HL-60 (cell line): ENCODE data around the gene SEC24B.

Source experiments
- DNase-seq, 2 experiments: peaks; one replicate each; pipeline ENCODE4 v3.0.0-alpha.2; 2010 to 2020; ENCODE audit warnings: low read depth in 1 of 2, low spot score in 1 of 2
- H3K27ac ChIP-seq: fragments of 250-450 bp; sonication (Bioruptor Pico); replicated peaks from 2 replicates; pipeline ENCODE4 v1.5.1; 2020; ENCODE audit warnings: mild to moderate bottlenecking, moderate library complexity
- H3K27me3 ChIP-seq: fragments of 250-450 bp; sonication (Bioruptor Pico); 2 replicates; pipeline ENCODE4 v1.5.1; 2021; ENCODE audit warnings: mild to moderate bottlenecking, moderate library complexity; ENCODE audit not compliant: insufficient read depth, poor library complexity, severe bottlenecking
- H3K4me3 ChIP-seq: replicated peaks from 2 replicates; pipeline ENCODE4 v1.5.1; 2011; ENCODE audit warnings: mild to moderate bottlenecking, control low read depth, low read length; ENCODE audit not compliant: insufficient read depth
- GABPA ChIP-seq: IDR thresholded peaks from 2 replicates; pipeline ENCODE4 v1.6.1; 2012; ENCODE audit warnings: low read depth
- POLR2AphosphoS5 ChIP-seq: IDR thresholded peaks from 2 replicates; pipeline ENCODE4 v1.6.1; 2012; ENCODE audit warnings: low read depth
- REST ChIP-seq: IDR thresholded peaks from 2 replicates; pipeline ENCODE4 v1.6.1; 2012; ENCODE audit warnings: low read depth; ENCODE audit not compliant: insufficient replicate concordance
- SPI1 ChIP-seq: IDR thresholded peaks from 2 replicates; pipeline ENCODE4 v1.6.1; 2012; ENCODE audit warnings: low read depth, mild to moderate bottlenecking, borderline replicate concordance
- long read RNA-seq: library from polyadenylated mRNA; unstranded; transcript quantifications from one replicate; pipeline ENCODE4 v2.0.0, GENCODE V29; 2020
- TF ChIP-seq, protein P1 (sequence below): IDR thresholded peaks from one replicate; pipeline ENCODE4 v1.5.1; 2011; ENCODE audit warnings: low read length, control low read depth, inconsistent platforms; ENCODE audit not compliant: insufficient read depth

SEC24B gene
- long read RNA-seq, full-length matches to known transcripts = 30 of 73 reads
- long read RNA-seq, partial matches to known transcripts = 19 of 73 reads
- long read RNA-seq, other reads (novel, unspliced or antisense) = 24 of 73 reads

- TF ChIP-seq GABPA = no peak
- peak; percentile 30 for TF ChIP-seq REST
- TF ChIP-seq SPI1 = peak; percentile 76; the same call in 1 of the 2 replicates
- TF ChIP-seq POLR2AphosphoS5 = peak; percentile 33; the same call in 1 of the 2 replicates
- TF ChIP-seq, protein P1, sequence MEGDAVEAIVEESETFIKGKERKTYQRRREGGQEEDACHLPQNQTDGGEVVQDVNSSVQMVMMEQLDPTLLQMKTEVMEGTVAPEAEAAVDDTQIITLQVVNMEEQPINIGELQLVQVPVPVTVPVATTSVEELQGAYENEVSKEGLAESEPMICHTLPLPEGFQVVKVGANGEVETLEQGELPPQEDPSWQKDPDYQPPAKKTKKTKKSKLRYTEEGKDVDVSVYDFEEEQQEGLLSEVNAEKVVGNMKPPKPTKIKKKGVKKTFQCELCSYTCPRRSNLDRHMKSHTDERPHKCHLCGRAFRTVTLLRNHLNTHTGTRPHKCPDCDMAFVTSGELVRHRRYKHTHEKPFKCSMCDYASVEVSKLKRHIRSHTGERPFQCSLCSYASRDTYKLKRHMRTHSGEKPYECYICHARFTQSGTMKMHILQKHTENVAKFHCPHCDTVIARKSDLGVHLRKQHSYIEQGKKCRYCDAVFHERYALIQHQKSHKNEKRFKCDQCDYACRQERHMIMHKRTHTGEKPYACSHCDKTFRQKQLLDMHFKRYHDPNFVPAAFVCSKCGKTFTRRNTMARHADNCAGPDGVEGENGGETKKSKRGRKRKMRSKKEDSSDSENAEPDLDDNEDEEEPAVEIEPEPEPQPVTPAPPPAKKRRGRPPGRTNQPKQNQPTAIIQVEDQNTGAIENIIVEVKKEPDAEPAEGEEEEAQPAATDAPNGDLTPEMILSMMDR = peak; percentile 29
- H3K4me3 ChIP-seq = peak within 1 kb of the TSS; percentile 54
- peak within 1 kb of the TSS; percentile 76 for H3K27ac ChIP-seq
- H3K27me3 ChIP-seq = no peaks in the 10 kb centered on the region
- DNase-seq = peak; percentile 49 to 90
Observed at GRCh38 chr4:109433205-109434006, at the start of gene SEC24B. Gene SEC24B, plus strand, starts transcription at chr4:109433815. Its CDS starts 55 bp downstream, at chr4:109433870.

- Histone ChIP-seq H3K27me3 (no peaks in the 10 kb centered on the region), H3K27ac (no peak overlapping the region), H3K4me3 (no peak overlapping the region)
- no peak for TF ChIP-seq POLR2AphosphoS5
- no peak for TF ChIP-seq REST
- no peak for TF ChIP-seq SPI1
- TF ChIP-seq, protein P1 = no peak
- no peak for DNase-seq
Observed at GRCh38 chr4:109383823-109384222, 49.8 kb upstream of the SEC24B start.

DNA sequence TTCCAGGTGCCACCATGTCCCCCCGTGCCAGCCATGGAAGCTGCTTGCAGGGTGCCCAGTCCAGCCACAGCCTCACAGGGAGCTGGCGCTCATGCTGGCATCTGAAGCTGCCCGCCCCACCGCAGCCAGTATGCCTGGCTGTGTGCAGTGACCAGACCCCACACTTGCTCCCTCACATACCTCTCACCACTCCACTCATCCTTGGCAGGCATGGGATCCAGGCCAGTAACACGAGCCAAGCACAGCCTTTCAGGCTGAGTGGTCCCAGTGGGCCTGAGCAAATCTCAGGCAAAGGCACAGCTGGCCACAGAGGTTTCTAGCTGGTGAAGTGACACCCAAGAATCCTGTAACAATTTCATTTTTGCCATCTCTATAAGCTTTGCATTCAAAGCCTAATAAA, 48.4 kb upstream of the SEC24B start:
- H3K27me3 ChIP-seq = no peaks in the 10 kb centered on the region
- TF ChIP-seq REST = no peak
- no peak for TF ChIP-seq GABPA
- TF ChIP-seq, protein P1 = no peak
- no peak for TF ChIP-seq SPI1
- TF ChIP-seq POLR2AphosphoS5 = no peak
- H3K4me3 ChIP-seq = no peak overlapping the region
- no peak overlapping the region for H3K27ac ChIP-seq
- DNase-seq = no peak
